Uterus (tissue), 4 donors: ENCODE measurements around the gene WDR36. TPM values are rescaled to one million over a fixed set of nuclear protein-coding genes. Genes with fewer than 3 reads are reported as not detected.

Experiments
- DNase-seq, 2 donors: peaks; one replicate each; pipeline ENCODE4 v3.0.0-alpha.2; 2019 to 2020
- H3K27ac ChIP-seq, 2 donors: fragments of 200-600 bp; sonication (generic); 1 replicate in 1 of 2; 2 replicates in 1 of 2; pipeline ENCODE4 v1.5.1; 2016 to 2018
- H3K27me3 ChIP-seq, 2 donors: fragments of 200-600 bp; sonication (generic); one replicate each; pipeline ENCODE4 v1.5.1; 2018 to 2019; ENCODE audit warnings: control low read depth in 1 of 2
- H3K36me3 ChIP-seq, 2 donors: fragments of 200-600 bp; sonication (generic); one replicate each; pipeline ENCODE4 v1.5.1; 2019; ENCODE audit warnings: control low read depth in 1 of 2
- H3K4me1 ChIP-seq, 2 donors: fragments of 200-600 bp; sonication (generic); one replicate each; pipeline ENCODE4 v1.5.1; 2018 to 2019; ENCODE audit warnings: control low read depth in 1 of 2
- H3K4me3 ChIP-seq, 2 donors: fragments of 200-600 bp; sonication (generic); 1 replicate in 1 of 2; 2 replicates in 1 of 2; pipeline ENCODE4 v1.5.1; 2018 to 2019; ENCODE audit warnings: mild to moderate bottlenecking in 1 of 2
- H3K9me3 ChIP-seq, 2 donors: fragments of 200-600 bp; sonication (generic); one replicate each; pipeline ENCODE4 v1.5.1; 2019; ENCODE audit warnings: control low read depth in 1 of 2
- POLR2A ChIP-seq, 2 donors: fragments of 450-650 bp; IDR thresholded peaks; one replicate each; pipeline ENCODE4 v1.6.1; 2016; ENCODE audit warnings: antibody characterized with exemption in 2 of 2, mild to moderate bottlenecking in 1 of 2, moderate library complexity in 1 of 2
- intact Hi-C: fragments of 100-400 bp; cut with DNase I; formaldehyde crosslinking; loops from one replicate; pipeline ENCODE4 v1.15.1; 2023; ENCODE audit warnings: low total_unique reads
- total RNA-seq, 4 donors: library from RNA; depleted of rRNA in 3 of 4; stranded (reverse); fragments of >200 nt in 3 of 4; gene quantifications; one replicate each; pipeline versions ENCODE4 v1.1.0 to v1.2.4, GENCODE V29; 2014 to 2023
- TF ChIP-seq, protein P1 (sequence below), 4 experiments: fragments of 200-600 bp in 2 of 4; fragments of 450-650 bp in 2 of 4; sonication (generic) in 2 of 4; IDR thresholded peaks; one replicate each; pipeline ENCODE4 v1.5.1; 2016 to 2019; ENCODE audit warnings: antibody characterized with exemption in 4 of 4, mild to moderate bottlenecking in 2 of 4, moderate library complexity in 1 of 4
- donor health status: DM: yes; HTN: yes; CAD: no.

WDR36 gene
- total RNA-seq, 4 donors from 2014 or later: 20.0 to 97.1 (median 29.4) TPM

DNA sequence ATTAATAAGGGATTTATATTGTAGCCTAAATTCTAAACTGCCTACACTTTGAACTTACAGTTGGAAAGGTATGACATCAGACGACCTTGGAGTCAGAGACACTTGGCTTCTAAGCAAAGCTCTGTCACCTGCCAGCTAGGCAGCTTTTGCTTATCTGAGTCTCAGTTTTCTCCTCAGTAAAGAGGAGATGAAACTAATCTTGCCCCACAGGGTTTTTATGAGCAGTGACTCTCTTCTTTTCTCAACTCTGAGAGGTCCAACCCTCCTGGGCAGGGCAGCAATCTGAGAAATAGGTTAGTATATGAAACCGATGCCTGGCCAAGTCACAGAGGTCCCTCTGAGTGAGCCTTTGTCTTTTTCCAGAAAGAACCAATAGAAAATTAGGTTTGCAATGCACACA, 53.9 kb downstream of the WDR36 start:
- Histone ChIP-seq H3K4me1 (no peaks in the 10 kb centered on the region), H3K4me3 (no peak overlapping the region), H3K36me3 (no peaks in the 10 kb centered on the region), H3K27ac (no peak overlapping the region), H3K9me3 (no peaks in the 10 kb centered on the region), H3K27me3 (no peaks in the 10 kb centered on the region)
- DNase-seq: no peak
- TF ChIP-seq POLR2A (IDR thresholded peaks at IDR 0.05): no peak
- TF ChIP-seq, protein P1, sequence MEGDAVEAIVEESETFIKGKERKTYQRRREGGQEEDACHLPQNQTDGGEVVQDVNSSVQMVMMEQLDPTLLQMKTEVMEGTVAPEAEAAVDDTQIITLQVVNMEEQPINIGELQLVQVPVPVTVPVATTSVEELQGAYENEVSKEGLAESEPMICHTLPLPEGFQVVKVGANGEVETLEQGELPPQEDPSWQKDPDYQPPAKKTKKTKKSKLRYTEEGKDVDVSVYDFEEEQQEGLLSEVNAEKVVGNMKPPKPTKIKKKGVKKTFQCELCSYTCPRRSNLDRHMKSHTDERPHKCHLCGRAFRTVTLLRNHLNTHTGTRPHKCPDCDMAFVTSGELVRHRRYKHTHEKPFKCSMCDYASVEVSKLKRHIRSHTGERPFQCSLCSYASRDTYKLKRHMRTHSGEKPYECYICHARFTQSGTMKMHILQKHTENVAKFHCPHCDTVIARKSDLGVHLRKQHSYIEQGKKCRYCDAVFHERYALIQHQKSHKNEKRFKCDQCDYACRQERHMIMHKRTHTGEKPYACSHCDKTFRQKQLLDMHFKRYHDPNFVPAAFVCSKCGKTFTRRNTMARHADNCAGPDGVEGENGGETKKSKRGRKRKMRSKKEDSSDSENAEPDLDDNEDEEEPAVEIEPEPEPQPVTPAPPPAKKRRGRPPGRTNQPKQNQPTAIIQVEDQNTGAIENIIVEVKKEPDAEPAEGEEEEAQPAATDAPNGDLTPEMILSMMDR (IDR thresholded peaks at IDR 0.05): no peak
- intact Hi-C loops: no loop called here

DNA sequence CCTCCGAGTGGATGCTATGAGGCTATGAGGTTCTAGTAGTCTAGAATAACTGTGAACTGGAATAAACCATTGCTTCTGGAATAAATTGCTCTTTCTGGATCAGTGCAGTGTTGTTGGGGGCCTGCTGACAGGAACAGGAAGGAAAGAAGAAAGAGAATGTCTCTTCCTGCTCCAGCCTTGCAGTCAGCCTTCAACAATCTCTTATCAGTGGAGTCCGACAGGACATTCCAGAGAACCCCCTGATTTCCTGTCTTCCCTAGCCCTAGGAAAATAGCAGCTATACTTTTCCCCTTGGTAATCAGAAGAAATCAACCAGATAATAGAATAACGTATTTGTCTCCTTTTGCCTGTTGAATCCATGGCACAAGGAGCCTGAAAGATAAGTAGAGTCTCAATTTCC, 55.4 kb downstream of the WDR36 start:
- Histone ChIP-seq H3K27ac (no peak overlapping the region), H3K4me1 (no peaks in the 10 kb centered on the region)
- intact Hi-C loops: no loop called here

GRCh38 chr5:111151998-111152397, 59.9 kb downstream of the WDR36 start:
- DNase-seq: no peak
- H3K27me3 ChIP-seq: no peaks in the 10 kb centered on the region
- intact Hi-C loops: no loop called here
- TF ChIP-seq POLR2A (IDR thresholded peaks at IDR 0.05): no peak
- TF ChIP-seq, protein P1 (IDR thresholded peaks at IDR 0.05): no peak
- no peaks in the 10 kb centered on the region for H3K4me1 ChIP-seq
- no peaks in the 10 kb centered on the region for H3K36me3 ChIP-seq
- no peak overlapping the region for H3K4me3 ChIP-seq
- H3K9me3 ChIP-seq: no peaks in the 10 kb centered on the region
- H3K27ac ChIP-seq: no peak overlapping the region

More for the DNA sequence above, 55.4 kb downstream of the WDR36 start:
- Histone ChIP-seq H3K4me3 (no peak overlapping the region), H3K36me3 (no peaks in the 10 kb centered on the region), H3K27me3 (no peaks in the 10 kb centered on the region), H3K9me3 (no peaks in the 10 kb centered on the region)
- DNase-seq: no peak
- TF ChIP-seq POLR2A (IDR thresholded peaks at IDR 0.05): no peak
- TF ChIP-seq, protein P1 (IDR thresholded peaks at IDR 0.05): no peak

GRCh38 chr5:111153483-111153882, 61.3 kb downstream of the WDR36 start:
- H3K27ac ChIP-seq: no peak overlapping the region
- no peaks in the 10 kb centered on the region for H3K27me3 ChIP-seq
- no peaks in the 10 kb centered on the region for H3K9me3 ChIP-seq
- no peaks in the 10 kb centered on the region for H3K4me1 ChIP-seq
- no peaks in the 10 kb centered on the region for H3K36me3 ChIP-seq
- intact Hi-C loops: no loop called here
- DNase-seq: no peak
- TF ChIP-seq, protein P1 (IDR thresholded peaks at IDR 0.05): no peak
- no peak for TF ChIP-seq POLR2A (IDR thresholded peaks at IDR 0.05)
- no peak overlapping the region for H3K4me3 ChIP-seq

GRCh38 chr5:111153945-111154344, 61.8 kb downstream of the WDR36 start:
- H3K4me1 ChIP-seq: no peaks in the 10 kb centered on the region
- H3K4me3 ChIP-seq: no peak overlapping the region
- H3K36me3 ChIP-seq: no peaks in the 10 kb centered on the region
- H3K27ac ChIP-seq: no peak overlapping the region
- H3K27me3 ChIP-seq: no peaks in the 10 kb centered on the region
- no peaks in the 10 kb centered on the region for H3K9me3 ChIP-seq
- DNase-seq: no peak
- TF ChIP-seq, protein P1 (IDR thresholded peaks at IDR 0.05): no peak
- TF ChIP-seq POLR2A (IDR thresholded peaks at IDR 0.05): no peak
- intact Hi-C loops: no loop called here
